ENCODE measurements around the gene PAXX. TPM values are rescaled to one million over a fixed set of nuclear protein-coding genes. Genes with fewer than 3 reads are reported as not detected.
A peak's percentile ranks its signal among the peaks of the same experiment; 100 is the strongest.

PAXX gene
- total and polyA plus RNA-seq, 9 of the 15 experiments (the other 6 are each of a cell fraction or from before 2014, with no cell fraction given) = 1.2 to 175 (median 38.5) TPM

DNA sequence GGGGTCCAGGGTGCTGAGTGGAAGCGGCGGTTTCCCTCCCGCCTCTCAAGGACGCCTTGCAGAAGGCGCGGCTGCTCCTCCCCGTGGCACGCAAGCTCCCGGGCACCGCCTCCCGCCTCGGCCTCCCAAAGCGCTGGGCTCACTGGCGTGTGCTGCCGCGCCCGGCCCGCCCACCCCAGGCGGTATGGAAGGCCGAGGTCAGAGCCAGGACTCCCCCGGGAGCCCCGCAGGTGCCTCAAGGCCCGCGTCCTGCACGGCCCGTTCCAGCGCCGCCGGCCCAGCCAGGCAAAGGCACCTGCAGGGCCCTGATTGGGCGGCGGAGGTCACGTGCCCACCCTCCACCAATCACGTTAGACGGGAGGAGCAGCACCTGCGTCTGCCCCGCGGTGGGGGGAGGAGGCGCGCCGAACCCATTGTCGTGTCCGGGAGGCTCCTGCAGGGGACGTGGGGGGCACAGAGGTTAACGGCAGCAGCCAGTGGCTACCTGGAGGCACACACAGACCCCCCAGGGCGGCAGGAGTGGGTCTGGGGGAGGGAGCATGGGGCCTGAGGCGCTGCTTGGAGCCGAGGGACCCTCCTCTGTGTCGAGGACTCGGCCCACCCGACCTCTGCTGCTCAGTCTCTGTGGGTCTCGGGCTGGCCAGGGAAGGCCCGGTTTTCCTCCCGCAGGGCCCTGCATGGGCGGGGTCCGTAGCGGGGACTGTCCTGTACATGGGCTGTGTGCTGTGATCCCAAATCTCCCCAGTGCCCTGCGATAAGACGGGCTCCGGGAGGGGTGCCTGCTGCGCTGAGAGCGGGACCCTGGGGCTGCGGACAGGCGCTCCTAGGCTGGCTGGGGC is 42.2 kb upstream of the PAXX start (continued):
- TF ChIP-seq, protein P1, sequence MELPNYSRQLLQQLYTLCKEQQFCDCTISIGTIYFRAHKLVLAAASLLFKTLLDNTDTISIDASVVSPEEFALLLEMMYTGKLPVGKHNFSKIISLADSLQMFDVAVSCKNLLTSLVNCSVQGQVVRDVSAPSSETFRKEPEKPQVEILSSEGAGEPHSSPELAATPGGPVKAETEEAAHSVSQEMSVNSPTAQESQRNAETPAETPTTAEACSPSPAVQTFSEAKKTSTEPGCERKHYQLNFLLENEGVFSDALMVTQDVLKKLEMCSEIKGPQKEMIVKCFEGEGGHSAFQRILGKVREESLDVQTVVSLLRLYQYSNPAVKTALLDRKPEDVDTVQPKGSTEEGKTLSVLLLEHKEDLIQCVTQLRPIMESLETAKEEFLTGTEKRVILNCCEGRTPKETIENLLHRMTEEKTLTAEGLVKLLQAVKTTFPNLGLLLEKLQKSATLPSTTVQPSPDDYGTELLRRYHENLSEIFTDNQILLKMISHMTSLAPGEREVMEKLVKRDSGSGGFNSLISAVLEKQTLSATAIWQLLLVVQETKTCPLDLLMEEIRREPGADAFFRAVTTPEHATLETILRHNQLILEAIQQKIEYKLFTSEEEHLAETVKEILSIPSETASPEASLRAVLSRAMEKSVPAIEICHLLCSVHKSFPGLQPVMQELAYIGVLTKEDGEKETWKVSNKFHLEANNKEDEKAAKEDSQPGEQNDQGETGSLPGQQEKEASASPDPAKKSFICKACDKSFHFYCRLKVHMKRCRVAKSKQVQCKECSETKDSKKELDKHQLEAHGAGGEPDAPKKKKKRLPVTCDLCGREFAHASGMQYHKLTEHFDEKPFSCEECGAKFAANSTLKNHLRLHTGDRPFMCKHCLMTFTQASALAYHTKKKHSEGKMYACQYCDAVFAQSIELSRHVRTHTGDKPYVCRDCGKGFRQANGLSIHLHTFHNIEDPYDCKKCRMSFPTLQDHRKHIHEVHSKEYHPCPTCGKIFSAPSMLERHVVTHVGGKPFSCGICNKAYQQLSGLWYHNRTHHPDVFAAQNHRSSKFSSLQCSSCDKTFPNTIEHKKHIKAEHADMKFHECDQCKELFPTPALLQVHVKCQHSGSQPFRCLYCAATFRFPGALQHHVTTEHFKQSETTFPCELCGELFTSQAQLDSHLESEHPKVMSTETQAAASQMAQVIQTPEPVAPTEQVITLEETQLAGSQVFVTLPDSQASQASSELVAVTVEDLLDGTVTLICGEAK (IDR thresholded peaks at IDR 0.05) = peak; percentile 19; the same call in 1 of the 2 replicates
- TF ChIP-seq, protein P1 (CRISPR knock-in tag; IDR thresholded peaks at IDR 0.05) = no peak
- no peak for TF ChIP-seq MCM2 (IDR thresholded peaks at IDR 0.05; ENCODE audit: low read depth)
- peak; percentile 89 for TF ChIP-seq CHD2 (IDR thresholded peaks at IDR 0.05; ENCODE audit: low read depth, low read length)
- TF ChIP-seq, protein P2, sequence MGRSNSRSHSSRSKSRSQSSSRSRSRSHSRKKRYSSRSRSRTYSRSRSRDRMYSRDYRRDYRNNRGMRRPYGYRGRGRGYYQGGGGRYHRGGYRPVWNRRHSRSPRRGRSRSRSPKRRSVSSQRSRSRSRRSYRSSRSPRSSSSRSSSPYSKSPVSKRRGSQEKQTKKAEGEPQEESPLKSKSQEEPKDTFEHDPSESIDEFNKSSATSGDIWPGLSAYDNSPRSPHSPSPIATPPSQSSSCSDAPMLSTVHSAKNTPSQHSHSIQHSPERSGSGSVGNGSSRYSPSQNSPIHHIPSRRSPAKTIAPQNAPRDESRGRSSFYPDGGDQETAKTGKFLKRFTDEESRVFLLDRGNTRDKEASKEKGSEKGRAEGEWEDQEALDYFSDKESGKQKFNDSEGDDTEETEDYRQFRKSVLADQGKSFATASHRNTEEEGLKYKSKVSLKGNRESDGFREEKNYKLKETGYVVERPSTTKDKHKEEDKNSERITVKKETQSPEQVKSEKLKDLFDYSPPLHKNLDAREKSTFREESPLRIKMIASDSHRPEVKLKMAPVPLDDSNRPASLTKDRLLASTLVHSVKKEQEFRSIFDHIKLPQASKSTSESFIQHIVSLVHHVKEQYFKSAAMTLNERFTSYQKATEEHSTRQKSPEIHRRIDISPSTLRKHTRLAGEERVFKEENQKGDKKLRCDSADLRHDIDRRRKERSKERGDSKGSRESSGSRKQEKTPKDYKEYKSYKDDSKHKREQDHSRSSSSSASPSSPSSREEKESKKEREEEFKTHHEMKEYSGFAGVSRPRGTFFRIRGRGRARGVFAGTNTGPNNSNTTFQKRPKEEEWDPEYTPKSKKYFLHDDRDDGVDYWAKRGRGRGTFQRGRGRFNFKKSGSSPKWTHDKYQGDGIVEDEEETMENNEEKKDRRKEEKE (IDR thresholded peaks at IDR 0.05; ENCODE audit: borderline replicate concordance in 1 of 2, control insufficient read depth in 1 of 2, low read depth in 2 of 2, low read length in 1 of 2) = no peak
- no peak for TF ChIP-seq ZNF444 (CRISPR knock-in tag; IDR thresholded peaks at IDR 0.05)
- TF ChIP-seq NCOA4 (IDR thresholded peaks at IDR 0.05; ENCODE audit: partially characterized antibody) = no peak
- TF ChIP-seq, protein P3, sequence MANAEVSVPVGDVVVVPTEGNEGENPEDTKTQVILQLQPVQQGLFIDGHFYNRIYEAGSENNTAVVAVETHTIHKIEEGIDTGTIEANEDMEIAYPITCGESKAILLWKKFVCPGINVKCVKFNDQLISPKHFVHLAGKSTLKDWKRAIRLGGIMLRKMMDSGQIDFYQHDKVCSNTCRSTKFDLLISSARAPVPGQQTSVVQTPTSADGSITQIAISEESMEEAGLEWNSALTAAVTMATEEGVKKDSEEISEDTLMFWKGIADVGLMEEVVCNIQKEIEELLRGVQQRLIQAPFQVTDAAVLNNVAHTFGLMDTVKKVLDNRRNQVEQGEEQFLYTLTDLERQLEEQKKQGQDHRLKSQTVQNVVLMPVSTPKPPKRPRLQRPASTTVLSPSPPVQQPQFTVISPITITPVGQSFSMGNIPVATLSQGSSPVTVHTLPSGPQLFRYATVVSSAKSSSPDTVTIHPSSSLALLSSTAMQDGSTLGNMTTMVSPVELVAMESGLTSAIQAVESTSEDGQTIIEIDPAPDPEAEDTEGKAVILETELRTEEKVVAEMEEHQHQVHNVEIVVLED (CRISPR knock-in tag; IDR thresholded peaks at IDR 0.05) = no peak

Data from K562 (cell line).